ENCODE results near the gene FCN1.

DNA sequence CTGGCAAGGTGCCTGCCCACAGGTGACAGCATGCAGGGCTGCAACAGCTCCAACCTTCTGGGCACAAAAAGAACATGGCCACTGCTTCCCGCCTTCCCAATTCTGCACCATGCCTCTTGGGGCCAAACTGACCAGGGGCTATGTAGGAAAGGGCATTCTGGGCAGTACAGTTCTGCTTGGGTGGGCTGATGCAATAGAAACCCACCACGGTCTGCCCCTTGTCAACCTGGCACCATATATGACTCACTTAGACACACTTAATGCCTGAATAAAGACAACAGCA is 40.2 kb upstream of the FCN1 start:
- TF ChIP-seq EZH2phosphoT487 (IDR thresholded peaks at IDR 0.05; ENCODE audit: low read depth, severe bottlenecking, unreplicated experiment) (no peak), CTCF (IDR thresholded peaks at IDR 0.05; ENCODE audit: poor library complexity) (no peak), EZH2 (IDR thresholded peaks at IDR 0.05; ENCODE audit: borderline replicate concordance) (no peak)
